Retinal pigment epithelial cell (primary cell): ENCODE data around the gene ITGB8.

Source experiments
- DNase-seq: peaks from one replicate; pipeline ENCODE4 v3.0.0-alpha.2; 2010; ENCODE audit warnings: low read depth
- H3K4me3 ChIP-seq: 2 replicates; pipeline ENCODE4 v1.5.1; 2011; ENCODE audit warnings: mild to moderate bottlenecking, low read length, control low read depth, moderate library complexity
- TF ChIP-seq, protein P1 (sequence below): conservative IDR thresholded peaks from 2 replicates; pipeline ENCODE4 v1.5.1; 2011; ENCODE audit warnings: low read depth, low read length, control low read depth, inconsistent platforms

ITGB8 gene

DNA sequence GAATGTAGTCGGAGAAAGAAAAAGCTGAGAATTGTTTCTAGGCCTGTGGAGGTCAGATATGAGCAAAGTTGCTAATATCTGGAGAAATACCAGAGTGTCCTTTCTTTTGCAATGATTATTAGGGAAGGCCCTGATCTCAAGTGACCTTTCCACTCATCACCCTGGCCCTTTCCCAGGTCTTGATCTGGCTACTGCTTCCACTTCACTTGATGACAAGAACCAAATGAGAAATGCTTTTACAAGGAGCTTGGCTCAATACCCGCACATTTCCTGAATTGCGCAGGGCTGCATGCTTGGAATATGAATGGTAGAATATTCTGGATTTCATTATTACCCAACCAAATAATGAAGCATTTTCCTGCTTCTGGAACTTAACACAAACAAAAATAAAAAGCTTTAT lies 104.6 kb downstream of the ITGB8 start:
- DNase-seq, result no peak
- TF ChIP-seq, protein P1, sequence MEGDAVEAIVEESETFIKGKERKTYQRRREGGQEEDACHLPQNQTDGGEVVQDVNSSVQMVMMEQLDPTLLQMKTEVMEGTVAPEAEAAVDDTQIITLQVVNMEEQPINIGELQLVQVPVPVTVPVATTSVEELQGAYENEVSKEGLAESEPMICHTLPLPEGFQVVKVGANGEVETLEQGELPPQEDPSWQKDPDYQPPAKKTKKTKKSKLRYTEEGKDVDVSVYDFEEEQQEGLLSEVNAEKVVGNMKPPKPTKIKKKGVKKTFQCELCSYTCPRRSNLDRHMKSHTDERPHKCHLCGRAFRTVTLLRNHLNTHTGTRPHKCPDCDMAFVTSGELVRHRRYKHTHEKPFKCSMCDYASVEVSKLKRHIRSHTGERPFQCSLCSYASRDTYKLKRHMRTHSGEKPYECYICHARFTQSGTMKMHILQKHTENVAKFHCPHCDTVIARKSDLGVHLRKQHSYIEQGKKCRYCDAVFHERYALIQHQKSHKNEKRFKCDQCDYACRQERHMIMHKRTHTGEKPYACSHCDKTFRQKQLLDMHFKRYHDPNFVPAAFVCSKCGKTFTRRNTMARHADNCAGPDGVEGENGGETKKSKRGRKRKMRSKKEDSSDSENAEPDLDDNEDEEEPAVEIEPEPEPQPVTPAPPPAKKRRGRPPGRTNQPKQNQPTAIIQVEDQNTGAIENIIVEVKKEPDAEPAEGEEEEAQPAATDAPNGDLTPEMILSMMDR, result no peak

DNA sequence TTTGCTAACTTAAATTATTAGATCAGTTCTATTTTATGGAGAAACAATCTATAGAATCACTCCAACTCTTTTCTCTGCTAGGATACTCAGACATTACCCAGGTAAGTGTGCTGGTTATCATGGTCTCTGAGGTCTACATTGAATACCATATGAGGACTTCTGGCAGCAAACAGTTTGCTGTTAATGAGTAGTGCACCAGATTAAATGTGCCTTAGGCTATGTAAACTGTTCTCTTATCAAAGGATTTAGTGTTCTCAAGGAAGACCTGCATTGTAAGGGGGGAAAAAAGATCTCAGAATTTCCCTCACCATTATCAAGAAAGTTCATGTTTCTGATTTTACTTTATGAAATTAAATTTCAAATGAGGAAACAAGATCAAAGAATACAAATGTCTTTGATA lies 107.5 kb downstream of the ITGB8 start:
- TF ChIP-seq, protein P1, result no peak
- DNase-seq, result no peak
- H3K4me3 ChIP-seq, result no peak overlapping the region

More for the DNA sequence above, 104.6 kb downstream of the ITGB8 start:
- no peak overlapping the region for H3K4me3 ChIP-seq

DNA sequence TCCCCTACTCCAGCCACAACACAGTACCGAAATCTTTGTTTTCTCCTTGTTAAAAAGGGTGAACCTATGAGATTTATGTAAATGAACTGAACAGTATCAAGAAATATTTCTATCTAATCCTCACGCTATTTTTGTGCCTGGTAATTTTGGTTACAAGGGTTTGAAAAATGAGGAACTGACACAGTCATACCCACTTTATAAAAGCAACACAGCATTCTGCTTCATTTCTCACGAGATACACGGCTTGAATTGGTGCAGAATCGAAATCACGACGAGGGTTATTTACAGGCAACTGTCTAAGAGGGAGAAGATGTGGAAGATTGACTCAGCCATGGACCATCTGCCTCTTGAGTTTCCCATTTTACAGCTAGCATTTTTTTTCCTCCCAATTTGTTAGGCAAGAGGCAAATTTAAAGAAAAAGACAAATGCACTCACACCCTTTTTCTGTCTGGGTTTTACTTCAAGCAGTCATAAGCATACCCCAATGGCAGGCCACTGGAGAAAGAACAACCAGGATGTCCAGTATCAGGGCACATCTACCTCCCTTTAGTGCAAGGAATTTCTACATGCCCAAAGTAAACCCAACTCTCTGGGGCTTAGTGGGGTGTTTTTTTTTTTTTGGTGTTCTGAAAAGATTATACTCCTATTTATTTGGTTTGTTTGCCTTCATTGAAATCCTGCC lies 108.1 kb downstream of the ITGB8 start:
- TF ChIP-seq, protein P1, result no peak

DNA sequence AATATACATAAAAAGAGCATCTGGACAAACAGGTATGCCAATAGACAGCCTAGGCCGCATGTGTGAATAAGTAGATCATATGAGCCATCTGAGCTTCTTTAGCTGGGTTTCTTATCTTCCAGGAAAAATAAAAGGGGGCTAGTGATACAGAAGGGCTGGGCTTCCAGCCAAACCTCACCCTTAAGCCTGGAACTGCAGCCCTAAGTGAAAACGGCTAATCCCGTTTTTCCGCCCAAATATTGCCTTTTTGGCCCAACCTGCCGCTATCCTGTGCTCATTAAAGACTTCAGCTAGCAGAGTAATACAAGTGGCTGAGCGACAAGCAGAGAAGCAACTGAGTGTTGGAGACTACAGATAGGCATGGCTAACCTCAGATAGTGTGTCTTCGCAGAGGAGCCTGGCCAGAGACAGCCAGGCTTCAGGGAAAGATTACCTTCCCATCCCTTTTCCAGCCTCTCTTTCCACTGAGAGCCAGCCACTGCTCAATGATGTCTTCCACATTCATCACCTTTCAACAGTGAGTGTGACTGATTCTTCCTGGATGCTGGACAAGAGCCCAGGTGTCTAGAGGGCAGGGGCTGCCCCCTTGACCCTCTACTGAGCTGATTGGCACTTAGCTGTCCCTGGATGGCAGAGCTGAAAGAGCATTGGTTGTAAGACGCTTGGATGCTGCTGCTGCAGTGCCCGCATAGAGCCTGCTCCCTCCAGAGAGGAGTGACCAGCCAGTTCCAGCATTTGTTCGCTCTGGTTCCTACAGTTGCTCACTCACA lies 108.9 kb downstream of the ITGB8 start:
- TF ChIP-seq, protein P1, result no peak
- DNase-seq, result peak; percentile 59
- H3K4me3 ChIP-seq, result no peak overlapping the region

More for the DNA sequence above, 108.1 kb downstream of the ITGB8 start:
- no peak for DNase-seq
- H3K4me3 ChIP-seq, result no peak overlapping the region

DNA sequence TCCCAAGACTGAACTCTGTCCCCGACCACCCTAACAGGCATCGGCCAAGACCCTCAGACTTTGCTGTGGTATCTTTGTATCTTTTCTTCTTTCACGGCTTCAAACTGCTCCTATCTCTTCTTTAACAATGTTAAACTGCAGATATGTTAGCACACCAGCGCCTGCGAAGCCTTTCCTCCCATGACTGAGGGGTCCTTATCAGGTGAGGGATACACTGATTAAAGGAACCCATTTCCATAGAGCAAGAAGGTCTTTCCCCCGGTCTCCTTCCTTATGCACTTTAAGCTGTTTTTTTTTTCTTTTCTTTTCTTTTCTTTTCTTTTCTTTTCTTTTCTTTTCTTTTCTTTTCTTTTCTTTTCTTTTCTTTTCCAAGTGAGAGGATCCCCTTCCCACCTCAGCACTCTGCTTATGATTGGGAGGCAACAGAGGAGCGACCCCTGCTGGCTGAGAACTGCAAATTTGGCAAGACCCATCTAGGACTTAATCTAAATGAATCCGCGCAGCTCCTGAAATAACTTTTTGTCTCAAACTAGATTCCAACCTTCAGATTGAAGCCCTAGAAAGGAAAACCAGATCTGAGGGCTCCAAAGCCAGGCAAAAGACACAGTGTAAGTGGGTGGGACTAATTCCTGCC lies 109.9 kb downstream of the ITGB8 start:
- no peak for DNase-seq
- H3K4me3 ChIP-seq, result no peak overlapping the region
- TF ChIP-seq, protein P1, result peak; percentile 57

DNA sequence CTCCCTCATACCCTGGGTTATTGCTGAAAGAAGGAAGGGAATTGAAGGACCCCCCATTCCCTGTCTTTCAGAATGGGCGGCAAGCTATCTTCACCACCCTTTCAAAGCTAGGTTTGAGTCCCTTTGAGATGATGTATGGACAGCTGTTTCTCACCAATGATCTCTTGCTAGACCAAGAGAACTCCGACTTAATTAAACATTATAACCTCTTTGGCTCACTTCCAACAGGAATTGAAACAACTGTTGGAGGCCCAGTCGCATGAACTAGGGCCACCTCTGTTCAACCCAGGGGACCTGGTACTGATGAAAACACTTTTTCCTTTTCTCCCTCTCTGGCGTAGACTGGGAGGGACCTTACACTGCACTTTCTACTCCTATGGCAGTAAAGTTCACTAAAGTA lies 110.6 kb downstream of the ITGB8 start:
- no peak for DNase-seq
- TF ChIP-seq, protein P1, result no peak
- H3K4me3 ChIP-seq, result no peak overlapping the region

DNA sequence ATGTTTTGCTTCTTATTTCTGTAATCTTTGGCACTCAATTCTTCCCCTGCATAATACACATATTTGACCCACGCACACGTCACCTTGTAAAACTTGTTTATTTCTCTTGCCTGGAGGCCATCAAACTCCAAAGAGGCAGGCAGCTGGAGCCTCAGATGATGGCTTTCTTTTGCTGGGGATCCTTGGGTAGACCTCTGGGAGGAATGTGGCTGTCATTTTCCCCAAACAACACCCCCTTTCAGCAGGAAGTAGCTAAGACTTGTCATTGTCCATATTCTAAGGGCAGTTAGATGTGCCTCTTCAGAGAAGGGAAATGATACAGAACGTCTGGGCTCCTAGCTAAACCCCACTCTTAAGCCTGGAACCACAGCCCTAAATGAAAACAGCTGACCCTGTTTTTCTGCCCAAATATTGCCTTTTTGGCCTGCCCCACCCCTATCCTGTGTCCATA lies 111.3 kb downstream of the ITGB8 start:
- TF ChIP-seq, protein P1, result no peak
- no peak overlapping the region for H3K4me3 ChIP-seq
- DNase-seq, result no peak
